IPS-11a (cell line): ENCODE results near the gene TLK2.
"Not testable (repeated sequence)": the region's sequence is repeated elsewhere in the genome, so short reads cannot be mapped to it uniquely, and the experiment has no call there.

Source experiments
- H3K4me3 ChIP-seq: one replicate; pipeline ENCODE4 v1.5.1; 2013; ENCODE audit warnings: low read depth, low read length, control low read depth

The TLK2 gene

DNA sequence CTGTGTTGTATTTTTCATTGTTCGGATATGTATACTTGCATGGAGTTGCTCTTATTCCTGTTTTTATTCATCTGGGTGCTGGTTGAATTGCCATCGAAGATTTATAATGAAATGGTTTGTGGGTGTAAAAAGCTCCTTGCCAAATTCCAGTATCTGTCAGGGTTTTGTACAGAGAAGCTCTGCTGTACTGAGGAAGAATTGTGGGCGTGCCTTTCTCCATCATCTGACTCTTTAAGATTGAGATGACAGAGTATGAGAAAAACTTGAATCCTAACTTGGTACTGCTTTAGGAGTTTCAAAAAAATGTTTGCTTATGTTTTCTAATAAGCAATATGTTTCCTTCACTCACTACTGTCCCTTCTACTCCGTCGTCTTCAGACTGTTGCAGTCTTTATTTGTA is 78.9 kb downstream of the TLK2 start:
- H3K4me3 ChIP-seq, result not testable (repeated sequence)

DNA sequence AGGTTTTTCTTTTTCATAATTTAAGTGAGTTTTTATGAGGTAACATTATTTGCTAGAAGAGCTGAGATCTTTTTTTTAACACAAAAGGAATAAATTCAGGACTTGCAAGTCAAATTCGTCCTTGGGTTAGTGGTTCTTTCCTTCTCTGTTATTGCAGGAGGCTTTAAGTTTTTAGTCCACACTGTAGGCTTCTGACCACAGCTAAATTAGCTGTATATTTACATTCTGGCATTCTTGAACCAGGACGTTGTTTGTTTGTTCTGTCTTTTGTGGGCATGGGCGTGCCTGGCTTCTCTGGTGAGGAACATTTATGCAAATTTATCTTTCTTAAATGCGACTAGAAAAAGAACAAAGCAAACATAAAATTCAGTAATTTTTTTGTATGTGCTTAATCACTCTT is 80.3 kb downstream of the TLK2 start:
- not testable (repeated sequence) for H3K4me3 ChIP-seq

DNA sequence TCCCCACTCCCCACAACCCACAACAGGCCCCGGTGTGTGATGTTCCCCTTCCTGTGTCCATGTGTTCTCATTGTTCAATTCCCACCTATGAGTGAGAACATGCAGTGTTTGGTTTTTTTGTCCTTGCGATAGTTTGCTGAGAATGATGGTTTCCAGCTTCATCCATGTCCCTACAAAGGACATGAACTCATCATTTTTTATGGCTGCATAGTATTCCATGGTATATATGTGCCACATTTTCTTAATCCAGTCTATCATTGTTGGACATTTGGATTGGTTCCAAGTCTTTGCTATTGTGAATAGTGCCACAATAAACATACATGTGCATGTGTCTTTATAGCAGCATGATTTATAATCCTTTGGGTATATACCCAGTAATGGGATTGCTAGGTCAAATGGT is 82.3 kb downstream of the TLK2 start:
- H3K4me3 ChIP-seq, result not testable (repeated sequence)

DNA sequence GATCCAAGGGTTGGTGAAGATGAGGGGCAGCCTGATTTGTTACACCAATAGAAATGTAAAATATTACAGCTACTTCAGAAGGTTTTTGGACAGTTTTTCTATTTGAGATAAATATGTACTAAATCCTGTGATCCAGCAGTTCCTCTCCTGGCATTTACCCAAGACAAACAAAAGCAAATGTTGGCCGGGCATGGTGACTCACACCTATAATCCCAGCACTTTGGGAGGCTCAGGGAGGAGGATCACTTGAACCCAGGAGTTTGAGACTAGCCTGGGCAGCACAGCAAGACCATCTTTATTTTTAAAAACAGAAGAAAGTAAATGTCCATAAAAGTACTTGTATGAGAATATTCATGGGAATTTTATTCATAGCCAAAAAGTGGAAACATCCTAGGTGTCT is 84.0 kb downstream of the TLK2 start:
- no peak overlapping the region for H3K4me3 ChIP-seq

DNA sequence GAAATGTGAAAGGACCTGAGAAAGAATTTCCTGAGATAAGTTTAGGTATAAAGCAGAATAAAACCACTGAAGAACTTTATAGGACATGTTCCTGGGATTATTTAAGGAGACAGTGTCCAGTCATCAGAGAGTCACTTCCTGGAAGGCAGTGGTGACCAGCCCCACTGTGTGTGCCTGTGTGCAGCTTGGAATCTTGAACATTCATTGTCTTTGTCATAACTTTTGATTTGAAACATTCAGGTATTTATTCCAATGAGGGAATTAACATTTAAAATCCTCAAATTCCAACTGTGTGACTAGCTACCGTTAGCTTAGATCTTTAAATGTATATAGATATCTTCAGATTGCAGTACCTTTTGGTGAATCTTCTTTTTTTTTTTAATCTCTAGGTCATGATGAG is 87.2 kb downstream of the TLK2 start:
- no peak overlapping the region for H3K4me3 ChIP-seq

GRCh38 chr17:62566996-62567578 is 88.5 kb downstream of the TLK2 start:
- H3K4me3 ChIP-seq, result no peak overlapping the region

DNA sequence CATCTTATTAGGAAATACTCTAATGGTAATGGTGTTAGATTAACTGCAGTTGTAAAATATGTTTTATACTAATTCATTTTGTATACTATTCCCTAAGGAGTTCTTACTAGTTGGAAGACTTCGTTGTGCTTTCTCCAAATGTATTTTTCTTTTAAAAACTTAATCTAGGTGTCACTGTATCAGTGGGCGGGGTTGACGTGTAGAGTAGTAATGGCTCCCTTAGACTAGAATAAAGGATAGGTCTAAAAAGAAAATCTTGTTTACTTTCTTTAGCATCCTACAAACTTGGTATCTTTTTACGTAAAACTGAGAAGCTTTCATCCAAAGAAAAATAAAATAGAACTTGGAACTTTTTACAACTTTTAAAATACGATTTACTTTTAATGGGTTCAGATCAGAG is 93.9 kb downstream of the TLK2 start:
- H3K4me3 ChIP-seq, result no peak overlapping the region

- no peak overlapping the region for H3K4me3 ChIP-seq
These were observed 94.3 kb downstream of the TLK2 start for GRCh38 chr17:62572888-62573401.

DNA sequence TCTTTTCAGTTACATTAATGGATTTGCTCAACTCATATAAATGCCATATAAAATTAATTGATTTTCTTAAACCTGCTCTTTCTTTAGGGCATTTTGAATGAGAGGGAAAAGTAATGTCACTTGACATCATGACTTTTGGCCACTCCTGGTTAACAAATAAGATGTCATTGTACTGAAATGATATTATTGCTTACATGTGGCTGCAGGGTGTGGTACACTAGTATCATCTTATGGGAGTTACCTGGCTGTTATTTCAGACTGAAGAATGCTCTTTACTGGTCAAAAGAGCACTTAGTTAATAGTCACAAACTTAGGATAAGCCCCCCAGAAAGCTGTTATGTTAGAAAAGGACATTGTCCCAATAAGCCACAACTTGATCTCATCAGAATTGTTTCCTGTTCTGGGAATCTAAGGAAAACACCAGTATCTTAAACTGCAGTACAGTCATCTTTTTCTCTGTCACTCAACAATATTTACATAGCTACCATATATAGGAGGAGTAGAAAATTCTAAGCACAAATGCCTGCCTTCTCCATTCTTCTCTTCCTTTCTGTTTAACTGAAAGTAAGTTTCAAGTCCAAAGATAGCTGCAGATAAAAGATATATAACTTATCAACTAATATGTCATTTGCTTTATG is 95.0 kb downstream of the TLK2 start:
- no peak overlapping the region for H3K4me3 ChIP-seq

- H3K4me3 ChIP-seq, result no peak overlapping the region
These were observed 97.8 kb downstream of the TLK2 start for GRCh38 chr17:62576382-62576781.

- H3K4me3 ChIP-seq, result no peak overlapping the region
These were observed 100.3 kb downstream of the TLK2 start for GRCh38 chr17:62578757-62579487.

DNA sequence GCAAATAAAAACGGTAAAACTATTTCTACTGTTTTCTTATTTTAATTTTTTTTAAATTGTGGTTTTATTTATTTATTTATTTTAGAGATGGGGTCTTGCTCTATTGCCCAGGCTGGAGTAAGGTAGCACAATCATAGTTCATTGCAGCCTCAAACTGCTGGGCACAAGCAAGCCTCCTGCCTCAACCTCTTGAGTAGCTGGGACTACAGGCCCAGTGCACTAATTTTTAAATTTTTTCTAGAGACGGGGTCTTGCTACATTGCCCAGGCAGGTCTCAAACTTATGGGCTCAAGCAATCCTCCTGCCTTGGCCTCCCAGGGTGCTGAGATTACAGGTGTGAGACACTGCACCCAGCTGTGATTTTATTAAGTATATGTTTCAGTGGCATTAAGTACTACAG is 102.3 kb downstream of the TLK2 start:
- H3K4me3 ChIP-seq, result no peak overlapping the region

DNA sequence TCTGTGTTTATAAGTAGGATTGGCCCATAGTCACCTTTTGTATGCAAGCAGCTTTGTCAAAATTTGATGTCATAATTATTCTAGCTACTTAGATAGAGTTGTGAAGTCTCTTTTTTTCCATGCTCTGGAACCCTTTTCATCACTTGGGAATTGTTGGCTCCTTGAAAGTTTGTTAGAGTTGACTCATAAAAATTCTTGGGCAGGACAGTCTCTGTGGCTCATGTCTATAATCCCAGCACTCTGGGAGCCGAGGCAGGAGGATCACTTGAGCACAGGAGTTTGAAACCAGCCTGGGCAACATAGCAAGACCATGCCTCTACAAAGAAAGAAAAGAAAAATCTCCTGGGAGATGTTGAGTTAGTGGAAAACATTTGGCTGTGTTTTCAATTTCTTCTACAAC is 103.1 kb downstream of the TLK2 start:
- no peak overlapping the region for H3K4me3 ChIP-seq

GRCh38 chr17:62587554-62587953 is 108.9 kb downstream of the TLK2 start:
- H3K4me3 ChIP-seq, result no peak overlapping the region

- no peak overlapping the region for H3K4me3 ChIP-seq
These were observed 109.5 kb downstream of the TLK2 start for GRCh38 chr17:62588109-62588508.

DNA sequence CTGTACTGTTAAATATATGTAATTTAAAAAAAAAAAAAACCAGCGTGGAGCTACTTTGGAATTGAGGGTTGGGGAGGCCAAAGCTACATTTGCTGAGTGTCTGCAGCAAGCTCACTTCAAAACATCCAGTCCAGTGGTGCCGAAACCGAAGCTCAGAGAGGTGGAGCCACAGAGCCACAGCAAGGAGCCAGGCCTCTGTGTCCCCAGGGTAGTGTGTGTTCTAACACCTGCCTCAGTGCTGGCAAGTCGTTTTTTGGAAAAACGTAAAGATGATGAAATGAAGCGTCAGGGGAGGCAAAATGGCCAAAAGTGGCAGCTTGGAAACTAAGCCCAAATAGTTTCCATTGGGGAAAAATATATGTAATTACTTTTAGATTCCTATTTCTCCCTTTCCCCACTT is 112.7 kb downstream of the TLK2 start:
- no peak overlapping the region for H3K4me3 ChIP-seq

GRCh38 chr17:62591822-62592221 is 113.2 kb downstream of the TLK2 start:
- H3K4me3 ChIP-seq, result not testable (repeated sequence)

DNA sequence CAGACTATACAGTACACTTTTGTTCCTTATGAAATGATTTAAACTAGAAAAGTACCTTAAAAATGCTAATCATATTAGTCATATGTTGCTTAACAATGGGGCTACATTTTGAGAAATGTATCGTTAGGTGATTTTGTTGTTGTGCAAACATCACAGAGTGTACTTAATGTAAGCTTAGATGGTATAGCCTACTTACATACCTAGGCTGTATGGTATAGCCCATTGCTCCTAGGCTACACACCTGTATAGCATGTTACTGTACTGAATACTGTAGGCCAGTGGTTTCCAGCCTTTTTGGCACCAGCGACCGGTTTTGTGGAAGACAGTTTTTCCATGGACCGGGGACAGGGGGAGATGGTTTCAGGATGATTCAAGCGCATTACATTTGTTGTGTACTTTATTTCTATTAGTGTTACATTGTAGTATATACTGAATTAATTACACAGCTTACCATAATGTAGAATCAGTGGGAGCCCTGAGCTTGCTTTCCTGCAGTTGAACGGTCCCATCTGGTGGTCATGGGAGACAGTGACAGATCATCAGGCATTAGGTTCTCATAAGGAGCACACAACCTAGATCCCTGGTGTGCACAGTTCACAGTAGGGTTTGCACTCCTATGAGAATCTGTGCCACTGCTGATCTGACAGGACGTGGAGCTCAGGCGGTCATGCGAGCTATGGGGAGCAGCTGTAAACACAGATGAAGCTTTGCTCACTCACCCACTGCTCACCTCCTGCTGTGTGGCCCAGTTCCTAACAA is 113.9 kb downstream of the TLK2 start:
- no peak overlapping the region for H3K4me3 ChIP-seq

- no peak overlapping the region for H3K4me3 ChIP-seq
These were observed 116.9 kb downstream of the TLK2 start for GRCh38 chr17:62595484-62595883.

DNA sequence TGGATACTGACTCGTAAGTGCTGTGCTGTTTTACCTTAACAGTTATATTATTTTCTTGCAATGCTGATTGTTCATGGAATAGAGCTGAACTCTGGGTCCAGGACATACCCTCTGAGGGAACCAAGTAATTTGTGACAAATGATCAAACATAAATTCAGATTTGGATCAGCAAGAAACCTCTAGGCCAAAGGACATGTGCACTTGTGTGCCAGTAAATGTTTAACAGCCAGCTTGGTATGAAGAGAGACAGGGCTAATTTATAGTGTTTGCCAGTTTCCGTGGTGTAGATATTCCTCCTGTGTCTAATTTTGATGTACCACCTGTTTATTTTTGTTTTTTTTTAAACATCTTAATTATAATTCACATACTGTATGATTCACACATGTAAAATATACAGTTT is 118.0 kb downstream of the TLK2 start:
- H3K4me3 ChIP-seq, result no peak overlapping the region

DNA sequence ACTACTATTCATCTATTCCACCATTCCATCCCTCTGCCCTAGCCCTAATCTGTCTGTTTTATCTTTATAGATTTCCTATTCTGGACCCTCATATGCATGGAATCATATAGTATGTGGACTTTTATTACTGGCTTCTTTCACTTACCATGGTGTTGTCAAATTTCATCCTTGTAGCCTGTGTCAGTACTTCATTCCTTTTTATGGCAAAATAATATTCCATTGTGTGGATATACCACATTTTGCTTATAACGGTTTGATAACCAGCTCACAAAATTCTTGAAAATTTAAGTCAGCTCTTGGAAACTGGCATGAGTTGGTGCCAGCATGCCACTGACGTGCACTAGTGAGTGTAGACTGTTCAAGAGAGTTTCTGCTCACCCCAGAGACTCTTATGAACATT is 118.5 kb downstream of the TLK2 start:
- no peak overlapping the region for H3K4me3 ChIP-seq

- no peak overlapping the region for H3K4me3 ChIP-seq
These were observed 119.3 kb downstream of the TLK2 start for GRCh38 chr17:62597920-62598319.
